Right atrium auricular region (tissue), 2 donors: ENCODE measurements around the gene SNRNP48. TPM values are rescaled to one million over a fixed set of nuclear protein-coding genes. Genes with fewer than 3 reads are reported as not detected.

Source experiments
- DNase-seq: peaks from one replicate; pipeline ENCODE4 v3.0.0-alpha.2; 2019; ENCODE audit warnings: low spot score
- H3K27ac ChIP-seq, 2 donors: fragments of 200-600 bp; sonication (generic); 1 replicate in 1 of 2; 2 replicates in 1 of 2; pipeline ENCODE4 v1.5.1; 2016 to 2019
- H3K27me3 ChIP-seq, 2 donors: fragments of 200-600 bp; sonication (generic); one replicate each; pipeline versions ENCODE4 v1.5.1 to v1.6.0; 2017 to 2019
- H3K36me3 ChIP-seq: fragments of 200-600 bp; sonication (generic); one replicate; pipeline ENCODE4 v1.5.1; 2016
- H3K4me1 ChIP-seq, 2 donors: fragments of 200-600 bp; sonication (generic); one replicate each; pipeline versions ENCODE4 v1.5.1 to v1.6.0; 2017 to 2019
- H3K4me3 ChIP-seq, 2 donors: fragments of 200-600 bp; sonication (generic); 1 replicate in 1 of 2; 2 replicates in 1 of 2; pipeline ENCODE4 v1.5.1; 2017 to 2019; ENCODE audit warnings: mild to moderate bottlenecking in 1 of 2, moderate library complexity in 1 of 2
- H3K9me3 ChIP-seq, 2 donors: fragments of 200-600 bp; sonication (generic); one replicate each; pipeline ENCODE4 v1.5.1; 2019
- CTCF ChIP-seq, 2 donors: fragments of 200-600 bp; sonication (generic); IDR thresholded peaks; one replicate each; pipeline ENCODE4 v1.5.1; 2019; ENCODE audit warnings: antibody characterized with exemption in 2 of 2
- total RNA-seq, 2 donors: library from RNA; depleted of rRNA; stranded (reverse); fragments of >200 nt; gene quantifications; one replicate each; pipeline ENCODE4 v1.1.0, GENCODE V29; 2016

The SNRNP48 gene
- total RNA-seq, 2 donors from 2014 or later: 9.3 to 9.6 TPM

GRCh38 chr6:7640016-7640415 is 50.0 kb downstream of the SNRNP48 start:
- H3K36me3 ChIP-seq: no peaks in the 10 kb centered on the region
- no peaks in the 10 kb centered on the region for H3K9me3 ChIP-seq
- DNase-seq: no peak
- no peak overlapping the region for H3K27ac ChIP-seq
- no peak for TF ChIP-seq CTCF (IDR thresholded peaks at IDR 0.05)
- H3K4me3 ChIP-seq: no peak overlapping the region
- no peaks in the 10 kb centered on the region for H3K4me1 ChIP-seq
- no peaks in the 10 kb centered on the region for H3K27me3 ChIP-seq

- H3K4me3 ChIP-seq: no peak overlapping the region
- no peaks in the 10 kb centered on the region for H3K4me1 ChIP-seq
- H3K9me3 ChIP-seq: no peaks in the 10 kb centered on the region
- DNase-seq: no peak
- H3K27me3 ChIP-seq: no peaks in the 10 kb centered on the region
- no peak for TF ChIP-seq CTCF (IDR thresholded peaks at IDR 0.05)
- H3K36me3 ChIP-seq: no peaks in the 10 kb centered on the region
- H3K27ac ChIP-seq: no peak overlapping the region
Measured at GRCh38 chr6:7640607-7641577, 50.9 kb downstream of the SNRNP48 start.

GRCh38 chr6:7642791-7643190 is 52.8 kb downstream of the SNRNP48 start:
- H3K27ac ChIP-seq: no peak overlapping the region
- H3K4me3 ChIP-seq: no peak overlapping the region
- no peaks in the 10 kb centered on the region for H3K36me3 ChIP-seq
- DNase-seq: no peak
- H3K9me3 ChIP-seq: no peaks in the 10 kb centered on the region
- TF ChIP-seq CTCF (IDR thresholded peaks at IDR 0.05): no peak
- H3K27me3 ChIP-seq: no peaks in the 10 kb centered on the region
- no peaks in the 10 kb centered on the region for H3K4me1 ChIP-seq

- no peak overlapping the region for H3K4me3 ChIP-seq
- no peak for TF ChIP-seq CTCF (IDR thresholded peaks at IDR 0.05)
- no peak overlapping the region for H3K27ac ChIP-seq
- H3K36me3 ChIP-seq: no peaks in the 10 kb centered on the region
- no peaks in the 10 kb centered on the region for H3K9me3 ChIP-seq
- DNase-seq: no peak
- H3K4me1 ChIP-seq: no peaks in the 10 kb centered on the region
- no peaks in the 10 kb centered on the region for H3K27me3 ChIP-seq
Measured at GRCh38 chr6:7644417-7644816, 54.4 kb downstream of the SNRNP48 start.

- no peak for TF ChIP-seq CTCF (IDR thresholded peaks at IDR 0.05)
- Histone ChIP-seq H3K36me3 (no peaks in the 10 kb centered on the region), H3K9me3 (no peaks in the 10 kb centered on the region), H3K27ac (no peak overlapping the region), H3K4me1 (no peaks in the 10 kb centered on the region), H3K4me3 (no peak overlapping the region), H3K27me3 (no peaks in the 10 kb centered on the region)
- no peak for DNase-seq
Measured at GRCh38 chr6:7646394-7646793, 56.4 kb downstream of the SNRNP48 start.
